Measurements from ENCODE around the gene MYO10. TPM values are rescaled to one million over a fixed set of nuclear protein-coding genes. Genes with fewer than 3 reads are reported as not detected.

The MYO10 gene
- total RNA-seq, 4 donors from 2014 or later = 51.6 to 190 (median 72.9) TPM

DNA sequence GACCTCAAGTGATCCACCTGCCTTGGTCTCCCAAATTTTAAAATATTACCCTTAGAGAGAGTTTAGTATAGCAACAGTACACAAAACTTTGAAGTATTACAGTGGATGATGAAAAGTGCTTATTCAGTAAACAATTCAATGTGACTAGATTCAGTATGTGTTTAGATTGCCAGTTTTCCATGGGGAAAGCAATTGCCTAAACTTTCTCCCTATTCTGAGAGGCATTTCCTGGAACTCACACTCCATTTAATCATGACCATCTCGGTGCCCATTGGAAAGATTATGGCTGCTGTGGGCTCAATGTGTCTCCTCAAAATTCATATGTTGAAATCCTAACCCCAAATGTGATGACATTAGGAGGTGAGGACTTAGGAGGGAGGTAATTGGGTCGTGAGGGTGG, 38.9 kb upstream of the MYO10 start:
- TF ChIP-seq POLR2AphosphoS5 (IDR thresholded peaks at IDR 0.05) (no peak), POLR2A (IDR thresholded peaks at IDR 0.05) (no peak), EP300 (IDR thresholded peaks at IDR 0.05; ENCODE audit: low read depth) (no peak)
- TF ChIP-seq, protein P1, sequence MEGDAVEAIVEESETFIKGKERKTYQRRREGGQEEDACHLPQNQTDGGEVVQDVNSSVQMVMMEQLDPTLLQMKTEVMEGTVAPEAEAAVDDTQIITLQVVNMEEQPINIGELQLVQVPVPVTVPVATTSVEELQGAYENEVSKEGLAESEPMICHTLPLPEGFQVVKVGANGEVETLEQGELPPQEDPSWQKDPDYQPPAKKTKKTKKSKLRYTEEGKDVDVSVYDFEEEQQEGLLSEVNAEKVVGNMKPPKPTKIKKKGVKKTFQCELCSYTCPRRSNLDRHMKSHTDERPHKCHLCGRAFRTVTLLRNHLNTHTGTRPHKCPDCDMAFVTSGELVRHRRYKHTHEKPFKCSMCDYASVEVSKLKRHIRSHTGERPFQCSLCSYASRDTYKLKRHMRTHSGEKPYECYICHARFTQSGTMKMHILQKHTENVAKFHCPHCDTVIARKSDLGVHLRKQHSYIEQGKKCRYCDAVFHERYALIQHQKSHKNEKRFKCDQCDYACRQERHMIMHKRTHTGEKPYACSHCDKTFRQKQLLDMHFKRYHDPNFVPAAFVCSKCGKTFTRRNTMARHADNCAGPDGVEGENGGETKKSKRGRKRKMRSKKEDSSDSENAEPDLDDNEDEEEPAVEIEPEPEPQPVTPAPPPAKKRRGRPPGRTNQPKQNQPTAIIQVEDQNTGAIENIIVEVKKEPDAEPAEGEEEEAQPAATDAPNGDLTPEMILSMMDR (IDR thresholded peaks at IDR 0.05) = no peak
- Histone ChIP-seq H3K4me3 (no peak overlapping the region), H3K4me1 (no peaks in the 10 kb centered on the region), H3K9me3 (no peaks in the 10 kb centered on the region), H3K36me3 (no peaks in the 10 kb centered on the region), H3K27ac (no peak overlapping the region), H3K27me3 (no peaks in the 10 kb centered on the region)
- DNase-seq = no peak
- intact Hi-C loops (cut with DNase I; ENCODE audit: low total_unique reads) = no loop called here
- in situ Hi-C loops (cut with MboI; ENCODE audit: low pct_ligation_motif_present in 1 of 4, low pct_unique_long_range_greater_than_20kb in 1 of 4, low sequenced_read_pairs in 3 of 4) = no loop called here
- 67 to 68% methylated on average over 1 to 2 of the region's 2 CpGs for WGBS, 2 donors (ENCODE audit: low coverage in 1 of 2)

- no peaks in the 10 kb centered on the region for H3K9me3 ChIP-seq
- no peak overlapping the region for H3K4me3 ChIP-seq
- H3K4me1 ChIP-seq = no peaks in the 10 kb centered on the region
- no peak for DNase-seq
- TF ChIP-seq POLR2AphosphoS5 (IDR thresholded peaks at IDR 0.05) (no peak), POLR2A (IDR thresholded peaks at IDR 0.05) (no peak), EP300 (IDR thresholded peaks at IDR 0.05; ENCODE audit: low read depth) (no peak)
- TF ChIP-seq, protein P1 (IDR thresholded peaks at IDR 0.05) = no peak
- no peaks in the 10 kb centered on the region for H3K36me3 ChIP-seq
- in situ Hi-C loops (cut with MboI; ENCODE audit: low pct_ligation_motif_present in 1 of 4, low pct_unique_long_range_greater_than_20kb in 1 of 4, low sequenced_read_pairs in 3 of 4) (no loop called here), intact Hi-C loops (cut with DNase I; ENCODE audit: low total_unique reads) (no loop called here)
- 85 to 93% methylated on average over 1 to 3 of the region's 3 CpGs for WGBS, 2 donors (ENCODE audit: low coverage in 1 of 2)
- H3K27me3 ChIP-seq = no peaks in the 10 kb centered on the region
- H3K27ac ChIP-seq = no peak overlapping the region
Observed at GRCh38 chr5:16970826-16971225, 34.7 kb upstream of the MYO10 start.

DNA sequence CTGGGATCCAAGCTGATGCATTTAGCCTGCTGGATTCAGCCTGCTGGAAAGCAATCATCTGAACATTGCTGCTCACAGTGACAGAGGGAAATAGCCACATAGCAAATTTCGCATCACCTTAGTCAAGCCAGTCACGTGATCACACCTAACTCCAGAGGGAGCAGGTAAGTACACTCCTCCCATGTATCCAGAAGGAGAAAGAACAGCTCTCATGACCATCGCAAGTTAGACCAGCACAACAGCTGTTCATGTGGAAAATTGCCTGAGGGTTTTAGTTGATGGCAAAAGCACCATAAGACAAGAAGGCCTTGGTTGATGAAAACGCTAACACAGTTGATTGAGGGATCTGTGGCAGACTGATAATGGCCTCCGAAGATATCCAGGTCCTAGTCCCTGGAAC, 34.2 kb upstream of the MYO10 start:
- no peaks in the 10 kb centered on the region for H3K27me3 ChIP-seq
- no peaks in the 10 kb centered on the region for H3K4me1 ChIP-seq
- intact Hi-C loops (cut with DNase I; ENCODE audit: low total_unique reads) (no loop called here), in situ Hi-C loops (cut with MboI; ENCODE audit: low pct_ligation_motif_present in 1 of 4, low pct_unique_long_range_greater_than_20kb in 1 of 4, low sequenced_read_pairs in 3 of 4) (no loop called here)
- no peak overlapping the region for H3K4me3 ChIP-seq
- no peaks in the 10 kb centered on the region for H3K9me3 ChIP-seq
- no peak for DNase-seq
- no peaks in the 10 kb centered on the region for H3K36me3 ChIP-seq
- WGBS, 2 donors (ENCODE audit: low coverage in 1 of 2) = 85% methylated on average over 4 to 5 of the region's 5 CpGs
- TF ChIP-seq EP300 (IDR thresholded peaks at IDR 0.05; ENCODE audit: low read depth) (no peak), POLR2AphosphoS5 (IDR thresholded peaks at IDR 0.05) (no peak), POLR2A (IDR thresholded peaks at IDR 0.05) (no peak)
- TF ChIP-seq, protein P1 (IDR thresholded peaks at IDR 0.05) = no peak
- H3K27ac ChIP-seq = no peak overlapping the region

GRCh38 chr5:16965581-16965980, 29.5 kb upstream of the MYO10 start:
- TF ChIP-seq POLR2A (IDR thresholded peaks at IDR 0.05) = no peak
- TF ChIP-seq, protein P1 (IDR thresholded peaks at IDR 0.05) = no peak
- no peak for TF ChIP-seq EP300 (IDR thresholded peaks at IDR 0.05; ENCODE audit: low read depth)
- no peak for TF ChIP-seq POLR2AphosphoS5 (IDR thresholded peaks at IDR 0.05)
- Histone ChIP-seq H3K4me3 (no peak overlapping the region), H3K27ac (no peak overlapping the region), H3K9me3 (no peaks in the 10 kb centered on the region), H3K4me1 (no peaks in the 10 kb centered on the region), H3K27me3 (no peaks in the 10 kb centered on the region), H3K36me3 (no peaks in the 10 kb centered on the region)
- no peak for DNase-seq
- intact Hi-C loops (cut with DNase I; ENCODE audit: low total_unique reads) = no loop called here
- WGBS, 2 donors (ENCODE audit: low coverage in 1 of 2) = 53% methylated on average over 1 of the region's 1 CpG; no CpG with 5 or more reads in 1 of the 2 donors
- in situ Hi-C loops (cut with MboI; ENCODE audit: low pct_ligation_motif_present in 1 of 4, low pct_unique_long_range_greater_than_20kb in 1 of 4, low sequenced_read_pairs in 3 of 4) = no loop called here
